HG03354 (cell line): Measurements from ENCODE around the gene SYT13.
"Not testable (repeated sequence)": the region's sequence is repeated elsewhere in the genome, so short reads cannot be mapped to it uniquely, and the experiment has no call there.

Experiments
- ATAC-seq: cut with Tn5 transposase; IDR thresholded peaks from one replicate; pipeline ENCODE4 v1.9.1; 2021; ENCODE audit warnings: mild to moderate bottlenecking; ENCODE audit not compliant: unreplicated experiment, poor library complexity, severe bottlenecking

Gene SYT13

DNA sequence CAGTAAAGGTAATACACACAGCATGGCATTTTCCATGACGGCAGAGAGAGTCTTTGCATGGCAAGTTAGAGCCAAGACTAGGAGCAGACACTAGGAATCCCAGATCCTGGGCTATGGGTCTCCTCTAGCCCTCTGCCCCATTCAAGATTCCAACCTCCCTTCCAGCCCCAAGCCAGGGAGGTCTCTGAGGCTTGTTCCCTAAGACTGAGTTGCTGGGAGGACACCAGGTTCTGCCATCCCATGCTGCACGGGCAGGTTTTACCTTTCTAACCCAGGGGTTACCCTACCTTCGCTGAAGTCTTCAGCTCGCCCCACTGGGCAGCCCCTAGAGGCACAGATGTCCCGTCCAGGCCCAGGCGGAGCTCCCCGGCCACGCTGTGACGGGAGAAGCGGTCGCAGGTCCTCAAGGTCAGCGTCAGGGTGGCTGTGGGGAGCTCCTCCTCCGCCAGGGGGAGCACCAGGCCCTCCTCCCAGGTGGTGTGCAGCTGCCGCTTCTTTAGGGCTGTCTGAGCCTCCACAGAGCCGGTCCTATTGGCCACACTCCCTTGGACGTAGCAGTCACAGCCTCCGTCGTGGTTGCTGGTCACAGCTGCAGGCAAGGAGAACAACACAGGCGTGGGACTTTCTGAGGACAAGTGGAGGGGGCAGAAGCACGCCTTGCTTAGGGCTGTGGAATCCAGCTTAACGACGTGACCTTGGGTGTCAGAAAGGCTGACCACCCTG is 33.8 kb downstream of the SYT13 start:
- ATAC-seq: peak; percentile 74

DNA sequence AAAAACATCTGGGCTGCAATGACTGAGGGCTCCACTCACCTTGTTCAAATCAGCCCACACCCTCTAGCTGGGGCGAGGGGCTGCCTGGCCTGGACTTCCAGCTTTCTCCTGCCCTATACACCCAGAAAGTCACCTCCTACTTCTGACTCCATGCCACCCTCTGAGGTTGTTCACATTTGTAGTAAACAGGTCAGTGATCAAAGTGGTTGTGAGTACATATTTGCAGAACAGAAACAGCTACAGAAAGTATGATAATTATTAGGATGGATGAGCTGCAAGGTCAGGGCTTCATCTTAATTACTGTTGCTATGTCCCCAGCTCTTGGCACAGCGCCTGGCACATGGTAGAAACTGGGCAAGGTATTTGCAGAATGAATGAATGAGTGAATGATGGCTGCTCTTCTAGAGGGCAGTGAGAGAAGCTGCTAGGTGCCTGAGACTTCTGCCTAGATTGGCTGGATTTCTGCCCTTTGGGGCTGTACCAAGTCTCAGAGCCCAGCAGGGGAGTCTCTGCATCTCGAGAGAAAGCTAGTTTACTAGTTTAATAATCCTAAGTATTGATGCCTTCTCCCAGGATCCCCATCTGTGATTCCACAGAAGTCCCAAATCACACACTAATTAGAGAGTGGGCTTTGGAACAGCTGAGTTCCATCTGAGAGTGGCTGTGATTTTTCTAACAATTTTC is 36.0 kb downstream of the SYT13 start:
- ATAC-seq: no peak

DNA sequence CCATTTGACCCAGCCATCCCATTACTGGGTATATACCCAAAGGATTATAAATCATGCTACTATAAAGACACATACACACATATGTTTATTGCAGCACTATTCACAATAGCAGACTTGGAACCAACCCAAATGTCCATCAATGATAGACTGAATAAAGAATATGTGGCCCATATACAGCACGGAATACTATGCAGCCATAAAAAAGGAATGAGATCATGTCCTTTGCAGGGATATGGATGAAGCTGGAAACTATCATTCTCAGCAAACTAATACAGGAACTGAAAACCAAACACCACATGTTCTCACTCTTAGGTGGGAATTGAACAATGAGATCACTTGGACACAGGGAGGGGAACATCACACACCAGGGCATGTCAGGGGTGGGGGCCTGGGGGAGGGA is 36.8 kb downstream of the SYT13 start:
- not testable (repeated sequence) for ATAC-seq

DNA sequence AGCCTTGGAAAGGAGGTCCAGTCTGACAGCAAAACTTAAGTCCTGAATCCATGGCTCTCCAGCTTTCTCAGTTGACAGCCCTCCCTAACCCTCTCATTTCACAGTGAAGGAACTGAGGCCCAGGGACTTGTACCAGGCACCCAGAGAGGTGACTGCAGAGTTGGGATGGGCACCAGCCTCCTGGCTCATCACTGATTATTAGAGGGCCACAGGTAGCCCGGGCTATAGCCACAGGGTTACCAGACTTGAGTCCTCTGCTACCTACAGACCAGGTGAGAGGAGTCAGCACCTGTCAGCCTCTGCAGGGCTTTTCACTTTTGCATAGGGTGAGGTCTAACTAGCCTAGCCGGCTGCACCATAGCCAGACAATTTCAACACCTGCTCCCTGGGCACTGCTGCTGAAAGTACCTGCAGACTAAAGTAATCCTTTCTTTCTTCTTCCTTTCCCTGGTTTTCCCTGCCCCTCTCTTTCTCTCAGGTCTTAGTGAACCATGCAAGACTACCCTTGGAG is 37.6 kb downstream of the SYT13 start:
- ATAC-seq: no peak

DNA sequence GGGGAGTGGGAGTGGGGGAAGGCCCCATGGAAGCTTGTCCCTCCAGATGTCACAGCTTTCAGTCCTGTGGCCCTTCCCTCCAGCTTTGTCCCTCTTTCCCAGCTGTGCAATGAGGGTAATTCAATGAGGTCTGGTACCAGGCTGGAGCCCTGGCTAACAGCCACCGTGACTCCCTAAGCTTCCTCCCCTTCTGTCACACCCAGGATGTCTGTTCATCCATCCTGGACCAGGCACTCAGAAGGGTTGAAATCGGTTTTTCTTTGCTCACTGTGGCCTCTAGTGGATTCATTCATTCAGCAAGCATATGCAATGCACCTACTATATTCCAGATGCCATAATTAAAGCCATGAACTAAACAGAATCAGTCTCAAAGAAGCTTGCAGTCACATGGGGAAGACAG is 38.7 kb downstream of the SYT13 start:
- no peak for ATAC-seq

DNA sequence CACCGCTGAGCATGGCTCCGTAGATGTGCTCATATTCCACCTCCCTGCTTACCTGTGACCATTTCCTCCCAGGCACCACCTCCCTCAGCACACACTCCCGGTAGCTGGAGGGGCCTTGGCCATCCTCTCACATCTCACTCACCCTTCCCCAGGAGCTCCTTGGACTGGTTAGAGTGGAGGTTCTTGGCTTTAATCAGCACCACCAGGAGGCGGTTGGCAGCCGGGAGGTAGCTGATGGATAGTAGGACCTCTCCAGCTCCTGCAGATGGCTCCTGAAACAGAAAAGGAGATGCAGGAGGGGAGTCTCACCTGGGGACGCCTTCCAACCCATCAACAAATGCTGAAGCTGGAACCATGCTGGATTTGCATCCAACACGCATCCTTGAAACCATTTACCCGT is 39.9 kb downstream of the SYT13 start:
- ATAC-seq: no peak

DNA sequence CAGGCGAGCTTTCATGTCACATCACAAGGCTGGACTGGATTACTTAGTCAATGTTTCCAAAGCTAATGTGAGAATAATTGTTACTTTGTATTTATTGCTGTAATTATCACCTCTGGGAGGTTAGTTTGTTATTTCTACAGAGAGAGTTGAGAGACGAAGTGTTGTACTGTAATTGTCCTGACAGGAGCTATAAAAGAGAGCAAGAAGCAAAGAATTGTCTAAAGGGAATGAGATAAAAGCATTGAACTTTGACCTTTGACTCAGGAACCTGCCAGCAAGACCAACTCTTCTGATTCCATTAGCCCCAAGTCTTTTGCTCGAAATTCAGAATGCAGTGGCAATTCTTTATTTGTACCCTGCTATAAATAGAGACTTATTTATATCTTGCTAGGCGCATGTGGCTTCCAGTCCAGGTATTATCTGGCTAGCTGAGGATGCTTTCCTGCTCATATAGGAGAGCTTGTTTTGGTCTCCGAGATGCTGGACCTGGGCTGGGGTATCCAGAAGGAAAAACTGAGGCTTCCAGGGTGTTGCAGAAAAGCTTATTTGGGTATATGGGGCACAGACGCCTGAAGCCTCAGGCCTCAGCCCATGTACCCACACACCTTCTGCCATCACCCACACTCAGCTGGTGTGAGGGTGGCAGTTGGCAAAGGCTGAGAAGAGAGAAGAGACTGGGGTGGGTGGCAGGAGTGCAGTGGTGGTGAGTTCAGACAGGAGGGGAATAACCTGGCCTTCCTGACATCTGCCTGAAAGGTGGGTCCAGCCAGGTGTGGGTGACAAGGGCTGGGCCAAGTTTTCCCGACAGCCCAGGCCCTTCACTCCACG is 40.7 kb downstream of the SYT13 start:
- no peak for ATAC-seq

DNA sequence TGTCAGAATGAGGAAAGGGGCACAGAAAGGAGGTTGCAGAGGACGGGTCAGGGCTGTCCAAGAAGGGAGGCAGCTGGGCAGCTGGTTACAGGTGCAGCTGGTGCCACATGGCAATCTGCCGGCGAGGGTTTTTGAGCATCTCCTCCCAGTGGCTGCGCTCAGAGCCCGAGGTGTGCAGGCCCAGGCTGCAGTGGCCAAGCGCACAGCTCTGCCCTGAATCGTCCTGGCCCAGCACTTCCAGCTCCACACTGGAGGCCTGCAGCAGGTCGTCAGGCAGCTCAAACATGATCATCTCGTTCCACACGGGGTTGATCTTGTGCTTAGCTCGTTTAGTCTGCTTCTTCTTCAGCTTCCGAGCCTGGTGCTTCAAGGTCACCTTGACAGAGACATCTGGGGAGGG is 42.2 kb downstream of the SYT13 start:
- no peak for ATAC-seq

DNA sequence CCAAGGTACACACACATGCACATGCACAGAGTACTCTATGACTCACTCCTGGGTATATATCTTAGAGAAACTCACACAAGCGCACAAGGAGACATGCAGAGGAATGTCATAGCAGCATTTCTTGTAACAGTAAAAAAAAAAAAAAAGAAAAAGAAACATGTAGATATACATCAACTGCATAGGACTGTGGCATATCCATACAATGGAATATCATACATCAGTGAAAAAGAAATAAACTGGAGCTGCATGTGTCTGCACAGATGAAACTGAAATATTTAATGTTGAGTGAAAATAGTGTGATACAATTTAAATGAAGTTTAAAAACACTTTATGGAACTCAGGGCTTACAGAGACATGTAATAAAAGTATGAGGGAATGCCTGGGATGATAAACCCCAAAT is 46.4 kb downstream of the SYT13 start:
- ATAC-seq: no peak

DNA sequence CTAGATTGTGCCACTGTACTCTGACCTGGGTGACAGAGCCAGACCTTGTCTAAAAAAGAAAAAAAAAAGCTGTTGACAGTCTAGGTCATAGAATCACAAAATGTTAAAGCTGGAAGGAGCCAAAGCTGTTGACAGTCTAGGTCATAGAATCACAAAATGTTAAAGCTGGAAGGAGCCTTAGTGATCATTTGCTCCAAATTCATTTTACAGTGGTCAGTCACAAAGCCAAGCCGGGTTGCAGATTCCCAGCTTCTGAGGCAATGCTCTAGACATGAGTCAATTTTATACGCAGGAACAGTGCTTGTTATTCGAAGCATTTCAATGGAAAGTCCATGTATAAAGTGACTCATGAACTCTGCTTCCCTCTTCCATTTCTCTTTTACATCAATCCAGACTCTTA is 47.4 kb downstream of the SYT13 start:
- no peak for ATAC-seq

DNA sequence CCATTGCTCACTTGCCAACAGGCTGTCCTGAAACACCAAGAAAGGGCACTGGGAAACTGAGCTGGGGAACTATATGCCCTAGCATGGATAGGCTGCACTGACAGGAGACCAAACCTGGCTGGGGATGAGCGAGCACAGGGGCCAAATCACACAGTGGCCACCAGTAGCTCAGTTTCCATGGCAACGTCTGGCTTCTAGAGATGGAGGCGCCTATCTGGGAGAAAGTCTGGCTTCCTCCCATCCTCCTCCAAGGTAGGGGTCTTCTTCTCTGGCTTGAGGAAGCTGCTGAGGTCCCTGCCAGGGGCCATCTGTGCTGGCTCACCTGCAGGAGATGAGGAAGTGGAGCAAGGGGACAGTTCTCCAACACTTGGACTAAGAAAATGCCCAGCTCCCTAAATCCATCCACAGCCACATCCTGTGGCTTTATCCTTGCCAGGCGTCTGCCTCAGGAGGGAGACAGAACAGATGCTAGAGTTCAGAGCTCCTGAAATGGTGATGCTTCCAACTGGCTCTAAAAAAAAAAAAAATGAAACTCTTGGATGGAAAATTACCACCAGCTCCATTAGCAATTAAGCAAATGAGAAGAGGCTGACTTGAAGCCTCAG is 48.3 kb downstream of the SYT13 start:
- ATAC-seq: no peak

DNA sequence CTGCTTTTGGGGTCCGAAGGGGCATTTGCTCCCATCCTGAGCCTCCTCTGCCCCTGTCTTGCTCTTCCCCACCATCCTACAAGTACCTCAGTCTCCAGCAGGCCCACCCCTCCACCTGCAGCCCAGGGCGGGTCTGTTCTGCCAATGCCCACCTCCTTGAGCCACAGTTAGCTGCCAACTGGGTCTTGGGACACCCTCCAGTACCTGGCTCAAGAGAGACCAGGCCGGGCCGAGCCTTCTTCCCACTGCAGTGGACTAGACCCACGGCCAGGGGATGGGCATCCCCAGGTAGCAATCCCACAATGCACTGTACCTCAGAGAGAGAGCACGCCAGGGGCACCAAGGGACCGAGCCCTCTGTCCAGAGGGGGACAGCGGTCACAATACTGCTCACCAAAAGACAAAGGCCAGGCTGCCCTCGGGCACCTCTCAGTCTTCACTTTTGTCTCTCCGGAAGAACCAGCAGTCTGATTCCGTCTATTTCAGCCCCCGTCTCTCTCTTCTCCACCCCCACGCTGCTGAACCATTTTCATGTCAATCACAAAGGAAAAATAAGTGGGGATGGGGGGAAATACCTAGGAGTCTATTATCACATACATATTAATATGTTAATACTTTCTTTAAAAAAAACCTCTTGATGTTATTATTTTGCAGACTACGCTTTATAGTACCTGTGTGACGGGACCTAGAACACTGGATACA is 51.7 kb downstream of the SYT13 start:
- ATAC-seq: no peak

DNA sequence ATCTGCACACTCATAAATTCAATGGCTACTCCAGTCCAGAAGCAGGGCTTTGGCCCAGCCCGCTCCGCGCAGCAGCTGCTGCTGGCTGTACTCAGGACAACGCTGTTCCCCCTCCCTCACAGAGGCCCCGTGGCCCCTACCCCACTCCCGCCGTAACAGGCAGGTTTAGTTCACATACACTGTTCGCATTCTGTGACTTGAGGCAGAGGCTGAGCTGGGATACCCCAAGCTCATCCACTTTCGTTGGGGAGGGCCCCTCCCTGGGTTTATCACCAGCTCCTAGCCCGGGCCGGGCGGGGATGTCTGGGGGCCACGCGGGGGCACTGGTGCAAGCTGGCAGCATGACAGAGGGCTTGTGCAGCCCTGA is 52.4 kb downstream of the SYT13 start:
- ATAC-seq: no peak

DNA sequence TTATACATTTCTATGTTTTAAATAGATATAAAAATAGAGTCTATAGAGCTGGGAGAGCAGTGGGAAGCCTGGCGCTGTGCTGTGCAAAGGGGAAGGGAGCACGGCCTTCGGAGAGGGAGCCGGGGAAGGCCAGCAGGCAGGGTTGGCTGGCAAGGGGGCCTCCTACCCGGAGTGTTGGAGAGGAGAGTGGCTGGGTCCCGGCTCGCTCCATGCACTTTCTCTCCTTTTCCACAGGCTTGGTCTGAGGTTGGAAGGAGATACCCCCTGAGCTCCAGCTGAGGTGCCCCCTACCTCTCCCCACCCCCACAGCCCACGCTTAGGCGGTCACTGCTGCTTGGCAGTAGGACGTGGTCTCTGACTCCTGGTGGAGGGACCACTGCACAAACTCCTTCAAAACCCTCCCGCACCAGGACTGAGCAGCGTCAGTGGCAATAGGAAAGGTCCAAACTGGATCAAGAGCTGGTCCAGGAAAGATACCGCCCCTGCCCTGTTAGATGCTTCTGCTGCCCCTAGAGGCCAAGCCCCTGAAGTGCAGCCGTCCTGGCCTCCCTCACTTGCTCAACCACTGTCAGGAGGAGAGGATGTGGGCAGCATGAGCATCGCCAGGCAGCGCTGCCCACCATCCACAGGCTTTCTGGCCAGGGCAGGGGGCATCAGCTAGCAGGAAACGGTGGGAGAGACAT is 52.9 kb downstream of the SYT13 start:
- ATAC-seq: peak; percentile 85

DNA sequence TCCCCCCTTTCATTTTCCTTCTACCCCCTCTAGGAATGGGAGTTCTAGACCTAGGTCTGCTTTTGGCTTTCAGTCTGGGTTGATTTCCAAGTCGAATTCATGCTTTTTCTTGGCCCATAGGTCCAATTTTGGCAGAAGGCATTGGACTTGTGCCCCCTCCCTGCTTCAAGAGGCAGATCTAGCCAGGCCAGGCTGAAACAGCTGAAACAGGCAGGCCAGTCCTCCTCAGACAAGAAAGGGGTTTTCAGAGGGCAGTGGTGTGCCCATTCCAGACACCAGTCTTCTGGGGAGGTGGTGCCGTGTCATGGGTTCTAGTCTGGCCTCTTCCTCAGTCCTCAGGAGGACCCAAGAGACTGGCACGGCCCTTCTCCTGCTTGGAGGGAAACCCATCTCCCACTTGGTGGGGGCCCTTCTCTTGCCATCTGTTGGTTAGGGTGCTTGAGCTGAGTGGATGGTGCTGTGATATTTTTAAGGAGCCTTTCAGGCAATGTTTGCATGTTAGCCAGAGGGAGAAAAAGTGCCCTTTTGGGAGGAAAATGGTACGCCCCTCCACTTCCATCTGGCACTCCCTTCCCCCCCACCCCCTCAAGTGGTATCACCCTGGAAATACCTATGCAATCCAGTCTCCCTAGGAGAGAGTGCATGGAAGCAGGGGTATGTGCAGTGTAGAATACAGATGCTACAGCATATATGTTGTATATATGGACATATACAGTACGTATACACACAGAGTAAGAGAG is 53.6 kb downstream of the SYT13 start:
- ATAC-seq: no peak

DNA sequence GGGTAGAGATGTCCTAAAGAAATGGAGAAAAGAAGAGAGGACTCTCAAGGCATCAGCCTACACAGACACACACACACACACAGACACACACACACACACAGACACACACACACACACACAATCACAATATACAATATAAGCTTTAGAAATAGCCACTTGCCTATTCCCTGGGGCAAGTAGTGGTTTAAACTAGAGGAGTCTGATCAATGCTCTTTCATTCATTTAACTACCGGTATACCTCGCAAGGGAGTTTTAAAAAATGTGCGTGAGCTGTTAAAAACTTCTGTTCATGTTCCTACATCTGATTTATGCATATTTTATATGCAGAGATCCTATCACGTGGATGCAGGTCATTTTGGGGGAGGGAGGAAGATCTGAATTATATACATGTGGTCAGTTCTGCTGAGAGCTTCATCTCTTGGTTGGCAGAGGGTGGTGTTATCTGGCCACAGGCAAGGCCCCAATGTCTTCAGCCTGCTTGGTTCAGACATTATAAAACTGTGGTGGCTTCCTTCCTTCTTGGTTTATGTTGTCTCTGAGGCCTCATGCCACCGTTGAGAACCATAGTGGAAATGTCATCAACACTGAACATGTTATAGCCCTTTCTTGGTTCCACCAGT is 56.6 kb downstream of the SYT13 start:
- ATAC-seq: no peak

DNA sequence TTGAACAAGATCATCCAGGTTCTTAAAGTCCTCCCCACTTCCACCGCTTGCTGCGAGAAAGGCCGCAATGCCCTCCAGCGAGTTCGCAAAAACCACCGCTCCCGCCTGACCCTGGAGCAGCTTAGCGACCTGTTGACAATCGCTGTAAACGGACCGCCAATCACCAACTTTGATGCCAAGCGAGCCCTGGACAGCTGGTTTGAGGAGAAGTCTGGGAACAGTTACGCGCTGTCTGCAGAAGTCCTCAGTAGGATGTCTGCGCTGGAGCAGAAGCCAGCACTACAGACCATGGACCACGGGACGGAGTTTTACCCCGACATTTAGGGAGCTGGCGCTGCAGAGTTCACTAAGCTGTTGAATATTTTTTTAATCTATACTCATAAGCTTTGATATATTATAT is 58.3 kb downstream of the SYT13 start:
- ATAC-seq: no peak

DNA sequence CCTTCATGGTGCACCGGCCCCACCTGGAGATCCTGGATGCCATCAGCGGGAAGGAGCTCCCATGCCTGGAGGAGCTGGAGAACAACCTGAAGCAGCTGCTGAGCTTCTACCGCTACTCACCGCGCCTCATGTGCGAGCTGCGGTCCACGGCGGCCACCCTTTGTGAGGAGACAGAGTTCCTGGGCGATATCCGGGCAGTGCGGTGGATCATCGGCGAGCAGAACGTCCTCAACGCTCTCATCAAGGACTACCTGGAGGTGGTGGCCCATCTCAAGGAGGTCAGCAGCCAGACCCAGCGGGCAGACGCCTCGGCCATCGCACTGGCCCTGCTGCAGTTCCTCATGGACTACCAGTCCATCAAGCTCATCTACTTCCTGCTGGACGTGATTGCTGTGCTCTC is 59.2 kb downstream of the SYT13 start:
- ATAC-seq: no peak
